ENCODE data around the gene NLGN4Y. TPM values are rescaled to one million over a fixed set of nuclear protein-coding genes. Genes with fewer than 3 reads are reported as not detected.

NLGN4Y gene
- 1.2 and 1.3 TPM in 2 replicates for total RNA-seq

DNA sequence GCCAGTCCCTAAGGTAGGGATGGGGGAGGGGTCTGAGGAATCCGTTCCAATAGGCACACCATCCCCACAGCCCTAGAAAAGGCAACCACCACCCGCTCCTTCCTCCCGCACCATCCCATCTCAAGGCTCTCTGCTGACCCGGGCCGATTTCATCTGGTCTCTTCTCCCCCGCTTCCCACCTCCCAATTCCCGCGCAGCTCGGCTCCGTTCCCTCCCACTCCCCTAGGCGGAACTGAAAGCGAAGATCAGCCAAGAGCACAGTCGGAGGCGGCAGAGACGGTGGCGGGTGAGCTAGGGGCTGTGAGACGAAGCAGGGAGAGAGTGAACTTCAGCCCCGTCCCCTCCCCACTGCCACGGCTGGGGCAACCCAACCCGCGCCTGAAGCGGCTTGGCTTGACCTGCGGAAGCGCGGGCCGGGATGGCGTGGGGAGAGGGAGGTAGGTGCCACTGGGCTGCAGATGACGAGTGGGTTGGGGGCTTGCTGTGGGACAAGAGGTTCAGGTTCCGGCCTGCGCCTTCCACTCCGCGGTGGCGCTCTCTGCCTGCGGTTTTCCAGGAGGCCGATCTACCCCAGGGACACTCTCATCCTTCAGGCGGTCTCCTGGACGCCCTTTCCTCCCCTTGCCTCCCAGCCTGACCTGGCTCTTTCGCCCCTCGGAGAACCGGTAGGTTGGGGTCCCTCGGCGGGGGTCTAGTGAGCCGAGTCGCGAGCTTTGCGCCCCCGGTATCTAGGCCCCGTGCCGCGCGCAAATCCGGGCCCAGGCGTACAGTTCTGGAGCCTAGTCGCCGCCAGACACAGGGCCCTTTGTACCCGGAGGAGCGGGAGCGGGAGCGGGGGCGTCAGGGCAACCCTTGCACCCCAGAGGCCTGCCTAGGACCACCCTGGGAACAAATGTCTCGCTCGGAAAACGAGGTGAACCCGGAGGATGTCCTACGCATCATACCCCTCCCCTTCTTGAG lies at the start of gene NLGN4Y:
Gene NLGN4Y (plus strand): TSS at position 258 of the 960 bp plus-strand sequence. CDS start 97,591 bp downstream, outside the sequence.
- intact Hi-C loops (cut with micrococcal nuclease) = no loop called here

- intact Hi-C loops (cut with micrococcal nuclease) = no loop called here
These were observed 38.4 kb upstream of the NLGN4Y start for GRCh38 chrY:14485935-14486334.

- intact Hi-C loops (cut with micrococcal nuclease) = no loop called here
These were observed 34.1 kb upstream of the NLGN4Y start for GRCh38 chrY:14490226-14490625.

- intact Hi-C loops (cut with micrococcal nuclease) = no loop called here
These were observed 26.3 kb upstream of the NLGN4Y start for GRCh38 chrY:14498071-14498470.

GRCh38 chrY:14504592-14504991 lies 19.7 kb upstream of the NLGN4Y start:
- intact Hi-C loops (cut with micrococcal nuclease) = no loop called here

DNA sequence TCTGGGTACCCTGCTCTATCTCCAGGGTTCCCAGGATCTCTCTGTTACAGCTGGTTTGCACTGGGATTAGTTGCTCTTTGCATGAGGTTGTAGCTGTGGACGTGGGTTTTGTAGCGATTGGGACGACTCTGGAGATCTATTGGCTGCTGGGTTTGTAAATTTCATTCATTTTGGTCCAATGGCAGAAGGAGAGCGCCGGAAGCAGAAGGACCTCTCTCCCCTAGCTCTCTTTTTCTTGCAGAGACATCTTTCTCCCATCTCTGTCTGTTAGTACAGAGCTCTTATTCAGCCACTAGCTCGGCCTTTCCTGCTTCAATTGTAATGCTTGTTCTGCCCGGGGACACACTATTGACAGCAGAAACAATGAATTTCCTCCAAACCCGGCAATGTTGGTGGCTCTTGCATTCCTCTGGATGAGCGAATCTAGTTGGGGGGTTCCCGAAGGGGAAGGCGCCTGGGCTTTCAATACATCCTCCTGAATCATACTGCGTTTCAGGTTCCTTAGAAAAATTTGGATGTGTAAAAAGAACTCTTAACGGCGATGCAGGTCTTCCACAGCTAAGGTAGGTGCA lies 1.9 kb upstream of the NLGN4Y start:
- intact Hi-C loops (cut with micrococcal nuclease) = no loop called here

- intact Hi-C loops (cut with micrococcal nuclease) = no loop called here
These were observed 648 bp upstream of the NLGN4Y start for GRCh38 chrY:14523491-14524271.

DNA sequence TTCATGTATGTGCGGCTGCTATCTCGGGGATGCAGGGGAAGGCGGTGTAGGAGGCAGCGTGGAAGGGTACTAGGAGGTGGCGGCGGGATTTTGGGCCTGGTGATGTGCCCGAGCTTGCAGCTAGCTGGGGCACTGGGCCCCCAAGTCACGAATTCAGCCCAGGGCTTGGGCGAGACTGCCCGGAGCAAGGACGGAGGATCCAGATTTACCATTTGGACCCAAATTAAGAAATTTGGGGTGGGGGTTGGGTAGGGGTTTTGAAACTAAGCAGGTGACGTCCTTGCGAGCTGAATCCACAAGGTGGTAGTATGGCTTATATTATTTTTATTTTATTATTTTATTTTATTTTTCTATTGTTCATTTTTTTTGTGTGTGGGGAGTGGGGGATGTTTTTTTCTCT lies 986 bp downstream of the NLGN4Y start:
- intact Hi-C loops (cut with micrococcal nuclease) = no loop called here

GRCh38 chrY:14528361-14528760 lies 4.0 kb downstream of the NLGN4Y start:
- intact Hi-C loops (cut with micrococcal nuclease) = no loop called here

DNA sequence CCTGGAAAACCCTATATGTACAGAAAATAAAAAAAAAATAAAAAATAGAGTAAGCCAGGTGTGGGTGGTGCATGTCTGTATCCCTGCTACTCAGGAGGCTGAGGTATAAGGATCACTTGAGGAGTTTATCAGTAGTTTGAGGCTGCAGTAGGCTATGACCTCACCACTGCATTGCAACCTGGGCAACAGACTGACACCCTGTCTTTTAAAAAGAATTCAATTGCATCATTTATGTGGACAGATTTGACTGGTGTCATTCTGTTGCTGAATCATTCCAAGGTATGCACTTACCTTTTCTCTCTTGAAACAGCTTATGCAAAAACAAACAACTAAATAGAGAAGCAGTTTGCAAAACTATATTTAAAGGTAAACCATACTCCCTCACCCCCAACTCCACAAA lies 12.4 kb downstream of the NLGN4Y start:
- intact Hi-C loops (cut with micrococcal nuclease) = no loop called here

GRCh38 chrY:14543506-14543905 lies 19.2 kb downstream of the NLGN4Y start:
- intact Hi-C loops (cut with micrococcal nuclease) = no loop called here

- intact Hi-C loops (cut with micrococcal nuclease) = no loop called here
These were observed 57.0 kb downstream of the NLGN4Y start for GRCh38 chrY:14581294-14581693.

GRCh38 chrY:14586725-14587124 lies 62.4 kb downstream of the NLGN4Y start:
- intact Hi-C loops (cut with micrococcal nuclease) = no loop called here

DNA sequence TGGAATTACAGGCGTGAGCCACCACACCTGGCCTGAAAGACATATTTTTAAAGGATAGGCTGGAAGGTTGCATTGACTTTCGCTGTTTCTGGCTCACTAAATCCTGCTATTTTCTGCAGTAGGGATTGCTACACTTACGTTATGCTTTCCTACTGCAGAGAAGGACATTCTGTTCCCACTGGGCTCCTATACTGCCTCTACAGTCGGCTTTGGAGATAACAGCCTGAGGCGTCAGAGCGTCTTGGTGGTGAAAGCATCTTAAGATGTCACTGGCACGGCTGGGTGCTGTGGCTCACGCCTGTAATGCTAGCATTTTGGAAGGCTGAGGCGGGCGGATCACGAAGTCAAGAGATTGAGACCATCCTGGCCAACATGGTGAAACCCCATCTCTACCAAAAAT lies 77.0 kb downstream of the NLGN4Y start:
- intact Hi-C loops (cut with micrococcal nuclease) = no loop called here

DNA sequence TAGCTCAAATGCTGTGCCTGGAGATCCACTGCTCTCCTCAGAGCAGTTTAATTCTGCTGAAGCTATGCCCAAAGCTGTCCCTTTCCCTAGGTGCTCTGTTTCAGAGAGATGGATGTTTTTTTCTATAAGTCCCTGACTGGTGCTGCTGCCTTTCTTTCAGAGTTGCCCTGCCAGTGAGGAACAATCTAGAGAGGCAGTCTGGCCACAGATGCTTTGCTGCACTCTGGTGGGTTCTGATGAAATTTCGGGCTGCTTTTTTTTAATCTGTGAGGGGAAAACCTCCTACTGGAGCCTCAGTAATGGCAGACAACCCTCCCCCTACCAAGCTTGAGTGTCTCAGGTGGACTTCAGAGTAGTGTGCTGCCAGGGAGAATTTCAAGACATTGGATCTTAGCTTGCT lies 93.3 kb downstream of the NLGN4Y start:
- intact Hi-C loops (cut with micrococcal nuclease) = no loop called here

DNA sequence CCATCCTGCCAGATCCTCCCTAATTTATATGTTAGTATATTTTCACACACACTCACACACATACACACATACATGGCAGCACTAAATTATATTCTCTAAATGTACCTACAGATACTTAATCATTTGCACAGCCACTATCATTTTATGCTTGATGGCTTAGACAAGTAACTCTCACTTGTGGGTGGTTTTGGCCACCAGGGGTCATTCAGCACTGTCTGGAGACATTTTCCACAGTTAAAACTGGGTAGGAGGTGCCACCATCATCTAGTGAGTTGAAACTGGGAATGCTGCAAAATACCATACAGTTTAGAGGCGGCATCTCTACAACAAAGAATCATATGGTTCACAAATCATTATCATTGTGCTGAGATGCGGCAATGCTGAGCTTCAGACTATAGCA lies 94.2 kb downstream of the NLGN4Y start:
- intact Hi-C loops (cut with micrococcal nuclease) = no loop called here

DNA sequence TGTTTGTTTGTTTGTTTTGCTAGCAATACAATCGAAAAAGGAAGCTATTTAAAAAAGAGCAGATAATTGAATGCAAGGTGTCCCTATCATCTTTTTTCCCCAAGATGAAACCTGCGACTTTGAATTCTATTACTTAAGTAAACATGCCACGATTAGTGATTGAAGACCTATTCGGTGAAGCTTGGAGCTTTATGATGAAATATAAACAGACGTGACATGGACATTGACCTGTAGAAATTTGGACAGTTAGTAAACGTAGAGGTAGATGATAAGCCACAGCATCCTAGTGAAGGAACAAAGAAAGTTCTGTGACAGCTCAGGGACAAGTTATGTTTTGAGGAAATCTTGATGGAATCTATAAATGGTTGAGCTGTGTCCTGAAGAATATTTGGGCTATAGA lies 103.9 kb downstream of the NLGN4Y start:
- intact Hi-C loops (cut with micrococcal nuclease) = no loop called here

GRCh38 chrY:14631676-14632075 lies 107.3 kb downstream of the NLGN4Y start:
- intact Hi-C loops (cut with micrococcal nuclease) = loop anchor here (10.0 kb wide), 2 partner anchors 57 to 267 kb away; no protein-coding TSS in a partner anchor

GRCh38 chrY:14633718-14634117 lies 109.4 kb downstream of the NLGN4Y start:
- intact Hi-C loops (cut with micrococcal nuclease) = loop anchor here (10.0 kb wide), 2 partner anchors 59 to 269 kb away; no protein-coding TSS in a partner anchor

GRCh38 chrY:14634954-14635353 lies 110.6 kb downstream of the NLGN4Y start:
- intact Hi-C loops (cut with micrococcal nuclease) = loop anchor here (10.0 kb wide), 2 partner anchors 60 to 270 kb away; no protein-coding TSS in a partner anchor

- intact Hi-C loops (cut with micrococcal nuclease) = loop anchor here (10.0 kb wide), 2 partner anchors 63 to 273 kb away; no protein-coding TSS in a partner anchor
These were observed 113.2 kb downstream of the NLGN4Y start for GRCh38 chrY:14637551-14637950.

DNA sequence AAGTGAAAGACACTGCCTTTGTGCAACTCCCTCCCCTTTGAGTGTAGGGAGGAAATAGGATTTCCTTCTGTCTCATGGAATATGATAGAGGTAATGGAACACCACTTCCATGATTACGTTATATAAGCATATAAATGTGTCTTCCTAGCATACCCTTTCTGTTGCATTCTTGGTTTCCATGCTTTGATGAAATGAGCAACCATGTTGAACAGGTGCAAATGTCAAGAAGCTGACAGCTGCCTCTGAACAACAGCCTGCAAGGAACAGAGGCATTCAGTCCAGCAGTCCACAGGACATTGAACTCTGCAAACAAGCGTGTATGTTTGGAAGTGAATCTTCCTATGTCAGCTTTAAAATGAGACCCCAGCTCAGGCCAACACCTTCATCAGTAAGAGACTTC lies 117.5 kb downstream of the NLGN4Y start:
- intact Hi-C loops (cut with micrococcal nuclease) = no loop called here

All from T-helper 1 cell treated with Interleukin-12 subunit alpha and Interleukin-12 subunit beta and Interleukin-4 antibody, amounts not matched to agents 30 ng/mL and 1 ng/mL, for 36 hours (primary cell).